Erythroblast (primary cell): Measurements from ENCODE around the gene LFNG.

ENCODE experiments used
- GATA1 ChIP-seq: IDR thresholded peaks from 2 replicates; pipeline ENCODE4 v1.6.1; 2011; ENCODE audit warnings: low read depth, mild to moderate bottlenecking, control low read depth, low read length, moderate library complexity
- POLR2A ChIP-seq: IDR thresholded peaks from 2 replicates; pipeline ENCODE4 v1.6.1; 2011; ENCODE audit warnings: mild to moderate bottlenecking, low read length

DNA sequence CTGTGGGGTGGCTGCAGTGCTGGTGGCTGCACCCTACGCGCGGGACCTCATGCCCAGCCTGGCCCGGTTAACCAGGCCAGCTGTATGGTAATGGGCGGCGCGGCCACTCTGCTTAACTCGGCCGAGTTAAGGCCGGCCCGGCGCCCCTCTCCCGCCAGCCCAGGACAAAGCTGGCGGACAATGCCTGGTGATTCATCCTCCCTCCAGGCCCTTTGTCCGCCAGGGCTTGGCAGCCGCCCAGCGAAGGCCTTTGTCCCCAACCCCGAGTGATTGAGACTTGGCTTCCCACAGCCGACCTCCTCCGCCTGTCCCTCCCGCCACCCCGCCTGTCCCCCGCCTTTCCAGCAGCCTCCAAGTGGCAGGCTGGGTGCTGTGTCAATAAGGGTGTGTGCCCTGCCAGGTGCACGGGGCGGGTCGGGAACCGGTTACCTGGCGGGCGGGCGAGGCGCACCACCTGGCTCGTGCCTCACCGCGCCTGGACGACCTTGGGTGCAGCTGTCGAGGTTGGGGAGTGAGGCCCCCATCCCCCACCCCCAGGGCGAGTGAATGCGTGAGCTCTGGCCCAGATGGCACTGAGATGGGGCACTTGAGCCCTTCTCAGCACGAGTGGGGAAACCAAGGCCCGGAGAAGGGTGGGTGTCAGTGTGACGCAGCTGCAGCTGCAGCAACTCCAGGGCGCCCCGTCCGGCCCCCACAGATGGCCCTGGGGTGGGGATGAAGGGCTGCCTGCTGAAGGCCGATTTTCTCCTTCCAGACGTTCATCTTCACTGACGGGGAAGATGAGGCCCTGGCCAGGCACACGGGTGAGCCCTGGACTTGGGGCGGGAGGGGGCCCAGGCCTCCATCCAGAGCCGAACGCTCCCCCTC lies 4.6 kb downstream of the LFNG start:
- TF ChIP-seq POLR2A (no peak), GATA1 (no peak)
